NCI-H524 (cell line): ENCODE results near the gene ABLIM1.

ENCODE experiments used
- DNase-seq, 2 experiments: peaks; one replicate each; lab custom pipeline; 2025; lab: John Stamatoyannopoulos, UW

Gene ABLIM1

DNA sequence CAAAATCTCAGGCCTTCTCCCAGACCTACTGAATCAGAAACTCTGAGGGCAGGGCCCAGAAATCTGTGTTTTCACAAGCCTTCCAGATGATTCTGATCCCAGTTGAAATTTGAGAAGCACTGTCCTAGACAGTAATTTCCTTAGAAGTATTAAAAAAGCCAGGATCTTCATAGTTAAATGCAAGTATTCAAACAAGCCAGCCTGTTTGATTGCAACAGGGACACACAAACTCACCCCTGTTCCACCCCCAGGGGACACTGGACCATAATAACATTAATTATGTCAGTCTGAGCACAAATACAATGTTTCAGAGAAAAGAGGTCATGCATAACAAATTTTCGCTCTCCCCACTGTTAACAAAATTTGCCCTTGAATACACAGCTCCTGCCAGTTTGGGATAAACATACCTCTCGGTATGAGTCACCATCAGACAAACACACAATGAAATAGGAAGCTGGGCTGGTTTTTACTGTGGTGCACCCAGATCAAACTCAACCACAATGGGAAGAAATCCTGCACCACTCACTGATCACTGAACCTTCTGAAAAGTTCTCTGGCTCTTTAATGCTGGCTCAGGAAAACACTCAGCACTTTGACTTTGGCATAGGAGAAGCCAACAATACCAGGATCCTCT is 34.3 kb downstream of the ABLIM1 start:
- no peak for DNase-seq

DNA sequence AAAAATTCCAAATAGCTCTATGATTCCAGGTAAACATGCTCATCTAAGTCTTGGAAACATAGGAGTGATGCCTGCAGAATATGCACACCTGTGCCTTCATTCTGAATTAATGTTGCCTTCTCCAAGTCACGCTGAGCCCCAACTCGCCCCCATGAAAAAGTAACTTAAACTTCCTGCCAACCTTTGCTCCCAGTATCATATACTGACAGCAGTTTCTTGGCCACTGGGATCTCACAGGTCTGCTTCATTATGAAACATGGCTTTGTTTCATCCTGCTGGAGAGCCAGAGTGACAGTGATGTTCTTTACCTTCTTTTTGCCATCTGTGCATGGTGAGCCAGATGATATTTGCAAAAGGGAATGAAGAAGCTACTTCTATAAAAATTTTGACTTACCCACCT is 34.9 kb downstream of the ABLIM1 start:
- no peak for DNase-seq

DNA sequence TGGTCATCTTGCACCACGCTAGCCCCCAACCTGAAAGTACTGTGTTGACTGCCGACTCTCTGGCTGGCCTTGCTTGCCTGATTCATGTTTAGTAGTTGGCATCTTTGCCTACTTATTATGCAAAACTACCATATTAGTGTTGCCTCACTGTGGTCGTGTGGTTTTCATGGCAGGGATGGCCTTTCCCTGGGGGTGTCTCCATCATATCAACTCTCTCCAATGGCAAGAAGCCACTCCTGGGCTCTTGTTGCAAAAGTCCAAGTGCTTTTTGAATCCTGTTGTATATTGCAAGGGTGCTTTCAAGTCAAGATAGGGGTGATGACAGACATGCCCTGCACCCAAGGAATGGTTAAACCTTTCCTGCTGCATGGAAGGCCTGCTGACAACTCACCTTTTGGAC is 39.4 kb downstream of the ABLIM1 start:
- DNase-seq, result no peak

DNA sequence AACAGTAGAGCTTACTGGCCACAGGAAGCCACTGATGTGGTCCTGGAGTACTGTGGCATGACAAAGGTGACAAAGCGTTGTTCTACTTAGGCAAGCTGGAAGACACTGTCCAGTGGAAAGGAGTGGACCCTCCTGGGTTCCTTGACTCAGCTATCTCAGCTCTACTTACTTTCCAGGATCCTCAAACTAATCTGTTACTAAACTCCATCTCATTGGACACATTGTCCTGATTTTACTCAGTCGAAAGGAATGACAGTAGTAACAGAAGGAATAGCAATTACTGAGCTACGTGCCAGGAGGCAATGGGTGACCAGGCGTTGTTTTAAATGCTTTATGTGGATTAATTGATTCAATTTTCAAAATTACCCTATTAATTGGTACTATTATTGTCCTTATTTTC is 41.6 kb downstream of the ABLIM1 start:
- DNase-seq, result no peak

DNA sequence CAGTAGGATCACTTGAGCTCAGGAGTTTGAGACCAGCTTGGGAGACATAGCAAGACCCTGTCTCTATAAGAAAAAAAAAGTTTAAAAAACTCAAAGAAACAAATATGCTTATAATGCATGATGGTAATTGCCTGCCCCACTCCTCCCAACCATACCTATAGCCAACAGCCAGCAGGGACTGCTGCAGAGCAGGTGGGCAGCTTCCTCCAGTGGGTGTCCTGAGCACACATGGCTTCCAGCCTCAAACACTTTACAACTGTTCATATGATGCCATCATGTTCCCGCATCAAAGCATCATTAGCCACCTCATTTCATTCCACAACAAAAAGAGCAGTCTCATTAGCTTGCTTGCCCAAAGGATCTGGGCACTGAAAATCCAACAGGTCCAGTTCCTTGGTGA is 42.0 kb downstream of the ABLIM1 start:
- no peak for DNase-seq

DNA sequence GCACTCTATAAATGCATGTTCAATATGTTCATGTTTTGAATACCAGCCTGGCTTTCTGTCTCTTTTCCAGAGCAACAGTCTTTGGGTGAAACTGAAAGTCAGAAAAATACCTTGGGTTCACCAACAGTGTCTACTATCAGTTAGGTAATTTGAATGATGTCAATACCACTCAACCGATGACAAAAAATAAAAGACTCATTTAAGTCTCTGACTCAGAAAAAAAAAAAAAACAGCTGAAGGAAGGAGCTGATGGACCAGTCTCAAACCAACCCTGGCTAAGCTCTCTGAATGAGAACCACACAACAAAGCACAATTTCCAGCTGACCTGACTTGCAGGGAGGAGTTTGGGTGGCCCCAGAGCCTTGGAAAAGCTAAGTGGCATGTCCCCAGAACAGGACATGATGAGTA is 42.5 kb downstream of the ABLIM1 start:
- DNase-seq, result no peak

DNA sequence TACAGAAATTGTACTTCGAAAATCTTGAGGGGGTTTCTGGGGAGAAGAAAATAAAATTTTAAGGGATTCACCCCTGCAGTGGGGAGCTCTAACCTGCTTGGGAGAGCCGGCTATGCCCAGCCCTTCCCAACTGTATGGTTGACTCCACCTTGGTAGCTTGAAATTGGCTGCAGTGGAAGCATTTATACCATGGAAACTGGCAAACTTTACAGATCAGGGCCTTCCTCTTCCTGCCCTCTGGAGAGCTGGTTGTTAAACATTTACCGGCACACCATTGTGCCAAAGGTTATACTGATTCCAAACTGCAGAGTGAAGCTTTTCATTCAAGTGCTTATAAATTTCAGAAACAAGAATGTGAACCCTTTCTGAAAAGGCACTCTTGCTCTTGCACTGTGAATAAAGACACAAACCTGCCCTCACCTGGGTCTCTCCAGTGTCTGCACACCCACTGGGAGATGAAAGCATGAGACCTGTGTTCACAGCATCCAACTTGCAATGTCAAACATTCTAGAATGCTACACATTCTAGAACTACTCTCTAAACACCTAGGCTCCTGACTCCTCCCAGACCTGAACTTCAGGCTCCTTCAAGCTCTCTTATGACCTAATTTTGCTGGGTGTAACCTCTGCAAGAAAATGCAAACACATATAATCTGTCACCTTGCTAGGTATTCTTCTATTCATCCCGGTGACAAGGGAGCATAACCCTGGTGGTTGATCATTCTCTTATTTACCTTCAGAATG is 44.7 kb downstream of the ABLIM1 start:
- DNase-seq, result no peak

DNA sequence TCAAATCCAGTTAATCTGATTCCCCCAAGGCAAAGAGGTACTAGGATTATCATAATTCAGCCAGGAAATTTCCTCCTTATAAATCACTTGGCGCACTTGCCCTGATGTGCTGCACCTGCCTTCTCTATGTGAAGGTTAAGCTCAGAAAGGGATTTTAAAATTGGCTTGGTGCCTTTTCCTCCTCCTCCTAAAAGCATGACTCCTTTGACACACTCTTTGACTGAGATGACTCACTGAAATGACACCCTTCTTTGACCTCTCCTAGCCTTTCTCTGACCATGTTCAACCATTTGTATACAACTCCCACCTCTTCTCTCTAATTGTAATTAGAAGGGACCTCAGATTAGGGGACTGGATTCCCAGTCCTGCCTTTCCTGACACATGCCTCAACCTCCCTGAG is 46.5 kb downstream of the ABLIM1 start:
- peak in 1 of 2 experiments; percentile 74 for DNase-seq

DNA sequence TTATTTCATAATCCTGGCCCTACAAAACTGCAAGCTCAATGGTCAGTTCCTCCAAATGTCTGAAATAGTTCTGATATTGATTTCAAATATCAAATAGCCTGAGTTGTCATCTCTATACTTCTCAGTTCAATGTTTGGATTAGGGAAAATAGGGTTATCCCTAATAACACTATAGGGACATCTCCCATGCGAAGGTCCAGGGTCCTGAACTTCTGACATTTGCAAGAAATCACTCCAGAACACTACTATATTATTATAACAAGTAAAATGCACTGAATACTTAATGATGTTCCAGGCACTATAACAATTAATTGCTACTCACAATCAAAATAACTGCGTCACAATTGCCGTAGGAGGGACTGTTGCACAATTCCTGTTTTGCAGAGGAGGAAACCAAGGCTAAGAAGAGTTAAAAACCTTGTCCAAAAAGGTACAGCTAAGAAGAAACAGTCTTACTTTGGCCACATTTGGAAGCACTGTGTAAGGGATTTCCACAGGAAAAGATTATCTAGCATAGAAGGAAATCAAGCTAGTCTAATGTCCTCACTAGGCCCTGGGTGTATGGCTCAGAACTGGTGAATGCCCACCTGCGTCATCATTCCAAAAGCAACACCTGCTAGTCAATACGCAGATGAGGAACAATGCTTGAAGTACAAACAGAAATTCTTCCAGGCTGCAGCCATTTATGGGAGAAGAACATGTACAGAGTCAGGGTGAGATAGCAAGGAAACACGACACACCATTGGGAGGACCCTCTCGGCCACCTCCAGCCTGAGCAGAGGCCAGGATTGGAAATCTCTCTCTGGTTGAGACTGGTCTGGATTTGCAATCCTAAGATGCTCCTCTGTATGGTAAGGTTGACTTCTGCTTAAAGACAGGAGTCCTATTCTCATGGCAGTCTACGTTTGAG is 48.3 kb downstream of the ABLIM1 start:
- no peak for DNase-seq

DNA sequence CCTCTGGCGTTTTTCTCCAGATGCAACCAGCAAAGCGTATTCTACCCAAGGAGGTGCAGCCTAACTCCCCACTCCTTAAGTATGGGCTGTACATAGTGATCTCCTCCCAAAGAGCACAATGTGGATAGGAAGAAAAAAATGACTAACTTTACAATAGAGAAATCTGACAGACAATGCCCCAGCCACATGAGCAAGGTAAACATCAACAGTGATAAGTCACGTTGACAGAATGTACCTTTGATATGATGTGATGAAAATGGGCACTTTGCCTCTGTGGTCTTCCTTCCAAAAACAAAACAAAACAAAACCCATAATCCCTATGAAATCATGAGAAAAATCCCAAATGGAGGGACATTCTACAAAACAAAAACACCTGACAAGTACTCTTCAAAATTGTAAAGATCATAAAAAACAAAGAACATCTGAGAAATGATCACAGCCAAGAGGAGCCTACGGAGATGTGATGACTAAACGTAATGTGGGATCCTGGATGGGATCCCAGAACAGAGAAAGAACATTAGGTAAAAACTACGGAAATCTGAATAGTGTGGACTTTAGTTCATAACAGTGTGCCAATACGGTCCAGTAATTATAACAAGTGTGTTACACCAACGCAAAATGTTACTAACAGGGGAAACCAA is 50.6 kb downstream of the ABLIM1 start:
- no peak for DNase-seq

DNA sequence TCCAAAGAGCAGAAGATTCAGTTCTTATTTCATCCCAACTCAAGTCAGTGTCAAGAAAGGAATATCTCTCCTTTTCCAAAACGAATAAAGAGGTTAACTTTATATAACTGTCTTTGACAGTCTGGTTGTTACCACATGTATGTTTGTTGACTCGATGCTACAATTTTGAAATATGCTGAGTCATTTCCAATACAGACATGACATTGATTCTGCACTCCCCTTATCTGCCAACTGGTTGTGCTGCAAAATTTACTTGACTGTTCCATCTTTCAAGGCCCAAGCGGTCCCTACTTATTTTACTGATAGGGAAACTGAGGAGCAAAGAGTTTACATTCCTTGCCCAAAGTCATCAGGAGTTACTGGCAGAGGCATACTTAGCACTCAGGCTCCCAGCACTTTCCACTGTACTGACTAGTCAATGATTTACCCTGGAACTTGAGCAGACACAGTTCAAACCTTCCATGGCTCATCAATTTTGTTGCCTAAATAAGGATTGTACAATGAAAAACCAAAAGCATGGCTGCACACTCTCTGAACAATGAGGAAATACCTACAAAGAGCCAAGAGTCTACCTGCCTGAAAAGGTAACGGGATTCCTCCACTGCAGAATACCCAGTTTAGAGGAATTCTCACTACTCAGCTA is 52.8 kb downstream of the ABLIM1 start:
- DNase-seq, result no peak

DNA sequence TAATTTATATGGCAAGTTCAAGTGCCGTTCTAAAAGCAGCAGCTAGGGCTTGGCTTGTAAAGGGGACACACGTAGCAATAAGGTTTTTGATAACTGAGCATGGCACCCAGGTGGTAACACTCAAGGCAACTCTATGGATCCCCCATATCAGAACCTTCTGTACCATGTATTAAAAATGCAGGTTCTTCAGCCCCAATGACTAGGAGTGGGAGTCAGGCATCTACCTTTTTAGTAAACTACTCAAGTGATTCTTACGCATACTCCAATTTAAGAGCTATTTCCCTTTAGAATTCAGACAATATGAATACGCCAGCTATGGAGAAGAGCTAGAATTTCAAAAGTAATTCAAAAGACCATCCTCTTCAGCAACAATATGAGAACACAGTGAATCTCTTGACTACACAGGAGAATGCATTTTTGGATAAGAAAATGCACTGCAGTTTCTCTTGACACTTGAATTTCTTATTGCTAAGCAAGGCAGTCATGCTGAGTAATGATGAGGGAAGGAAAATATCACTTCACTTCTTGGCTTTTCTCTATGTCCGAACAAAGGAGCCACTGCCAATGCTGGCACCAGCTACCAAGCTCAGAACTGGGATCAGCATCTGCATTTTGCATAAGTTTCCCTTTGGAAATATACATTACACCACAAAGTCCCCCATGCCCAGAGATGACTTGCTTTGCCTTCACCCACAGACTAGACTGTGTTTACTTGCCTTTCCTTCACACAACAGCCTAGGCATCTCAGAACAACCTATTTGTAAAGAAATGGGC is 53.5 kb downstream of the ABLIM1 start:
- DNase-seq, result no peak

DNA sequence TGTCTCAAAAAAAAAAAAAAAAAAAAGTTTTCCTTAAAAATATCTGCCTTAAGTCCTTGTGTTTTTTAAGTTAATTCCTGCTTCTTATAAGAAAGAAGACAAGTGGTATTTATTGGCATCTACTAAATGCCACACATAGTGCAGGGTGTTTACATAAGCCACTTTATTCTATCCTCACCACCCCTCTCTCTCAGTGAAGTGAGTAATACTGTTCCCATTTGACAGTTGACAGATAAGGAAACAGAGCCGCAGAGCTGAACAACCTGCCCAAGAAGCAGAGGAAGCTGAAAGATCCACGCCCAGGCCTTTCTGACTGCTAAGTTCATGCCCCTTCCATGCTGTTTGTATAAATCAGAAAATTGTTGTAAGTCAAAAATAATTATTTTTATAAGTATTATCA is 54.1 kb downstream of the ABLIM1 start:
- DNase-seq, result no peak

DNA sequence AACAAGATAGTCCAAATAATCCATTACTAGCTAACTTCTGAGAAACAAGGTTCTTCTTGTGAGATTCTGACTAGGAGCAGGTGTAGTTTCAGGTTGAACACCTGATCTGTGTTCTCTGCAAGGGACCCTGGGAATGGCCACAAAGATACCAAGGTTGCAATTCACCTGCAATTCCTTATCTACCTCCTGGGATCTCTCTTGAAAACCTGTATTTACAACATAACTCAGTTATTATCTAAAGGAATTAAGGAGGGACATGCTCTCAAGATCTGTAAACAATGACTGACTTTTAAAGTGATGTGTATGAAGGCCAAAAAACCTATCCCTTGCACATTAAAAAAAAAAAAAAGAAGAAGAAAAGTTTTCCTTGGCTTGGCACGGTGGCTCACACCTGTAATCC is 54.8 kb downstream of the ABLIM1 start:
- no peak for DNase-seq

DNA sequence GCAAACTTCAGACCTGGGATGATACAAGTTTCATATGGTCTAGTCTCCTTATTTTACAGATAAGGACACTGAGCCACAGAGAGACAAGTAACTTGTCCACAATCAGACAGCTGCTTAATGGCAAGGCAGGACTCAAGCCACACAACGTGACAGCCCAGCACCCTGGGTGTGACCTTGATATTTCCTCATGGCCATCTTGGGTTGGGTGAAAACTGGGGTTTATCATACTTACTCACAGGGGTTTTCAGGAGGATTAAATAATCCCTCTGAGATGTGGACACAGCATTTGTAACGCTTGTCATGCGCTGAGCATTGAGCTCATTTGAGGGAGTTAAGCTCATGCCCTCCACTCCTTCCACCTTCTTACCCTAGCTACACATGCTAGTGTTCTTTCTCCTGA is 58.0 kb downstream of the ABLIM1 start:
- no peak for DNase-seq

DNA sequence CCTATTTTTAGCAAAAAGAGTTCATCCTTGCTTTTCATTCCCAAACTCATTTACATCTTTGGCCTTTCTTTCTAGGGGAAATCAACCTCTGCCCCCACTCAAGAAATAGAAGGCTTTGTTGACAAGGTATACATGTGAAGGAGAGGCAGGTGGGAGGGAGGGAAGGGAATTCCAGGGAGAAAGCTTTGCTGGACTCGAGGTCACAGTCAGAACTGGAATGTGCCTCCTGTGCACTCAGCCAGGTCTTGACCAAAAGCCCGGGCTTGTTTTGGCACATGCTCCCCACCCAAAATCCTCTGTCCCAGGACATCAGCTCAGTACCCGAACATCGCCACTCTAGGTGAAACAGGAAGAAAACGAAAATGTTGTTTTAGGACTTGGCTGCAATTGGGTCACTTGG is 61.3 kb downstream of the ABLIM1 start:
- DNase-seq, result no peak

DNA sequence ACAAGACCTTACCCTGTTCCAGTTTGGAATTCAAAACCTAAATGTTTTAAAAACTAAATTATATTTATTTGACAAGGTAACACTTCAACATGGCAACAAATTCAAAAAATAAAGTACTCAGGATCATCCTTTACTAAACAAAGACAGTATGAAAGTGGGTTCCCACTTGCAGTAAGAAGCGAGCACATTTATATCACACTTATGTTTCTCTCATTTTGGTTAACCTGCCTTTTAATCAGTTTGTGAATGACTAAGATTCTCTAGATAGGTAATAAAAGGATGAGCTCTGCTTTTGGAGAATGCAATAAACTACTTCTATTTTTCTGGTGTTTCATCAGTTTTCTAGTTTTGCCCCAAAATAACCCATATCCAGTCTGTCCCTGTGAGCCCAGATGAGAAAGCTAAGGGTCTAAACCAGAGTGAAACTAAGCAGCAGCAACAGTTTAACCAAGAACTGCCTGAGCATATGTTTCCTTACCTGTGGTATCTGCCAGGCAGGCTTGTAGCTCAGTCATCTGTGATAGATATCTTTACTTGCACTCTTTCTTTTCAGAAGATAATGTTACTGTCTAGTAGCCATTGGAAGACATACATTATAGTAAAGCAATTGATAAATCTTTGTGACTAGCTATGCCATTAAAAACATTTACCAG is 64.1 kb downstream of the ABLIM1 start:
- no peak for DNase-seq

DNA sequence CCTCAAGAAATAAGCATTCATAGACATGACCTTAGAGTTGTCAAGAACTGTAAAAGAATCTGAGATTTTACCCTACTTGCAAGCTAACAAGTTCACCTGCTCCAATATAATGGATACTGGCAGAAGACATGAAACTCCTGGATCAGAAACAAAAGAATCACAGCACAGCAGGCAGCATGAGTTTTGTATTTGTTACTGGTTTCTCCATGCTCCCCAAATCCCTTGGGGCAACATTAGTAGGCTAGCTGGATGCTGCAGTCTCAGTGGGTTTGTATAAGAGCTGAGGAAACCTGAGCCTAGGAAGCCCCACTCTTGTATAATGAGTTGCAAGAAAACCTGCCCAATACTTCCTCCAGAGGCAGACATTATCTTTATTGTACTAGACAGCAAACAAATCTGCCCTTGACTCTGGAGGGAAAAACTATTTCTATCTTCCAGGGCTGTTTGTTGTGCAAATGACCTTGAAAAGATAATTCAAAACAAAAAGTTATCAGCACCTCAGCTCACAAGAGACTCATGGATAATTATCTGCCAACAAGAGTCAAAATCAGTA is 64.8 kb downstream of the ABLIM1 start:
- DNase-seq, result peak in 1 of 2 experiments; percentile 5

DNA sequence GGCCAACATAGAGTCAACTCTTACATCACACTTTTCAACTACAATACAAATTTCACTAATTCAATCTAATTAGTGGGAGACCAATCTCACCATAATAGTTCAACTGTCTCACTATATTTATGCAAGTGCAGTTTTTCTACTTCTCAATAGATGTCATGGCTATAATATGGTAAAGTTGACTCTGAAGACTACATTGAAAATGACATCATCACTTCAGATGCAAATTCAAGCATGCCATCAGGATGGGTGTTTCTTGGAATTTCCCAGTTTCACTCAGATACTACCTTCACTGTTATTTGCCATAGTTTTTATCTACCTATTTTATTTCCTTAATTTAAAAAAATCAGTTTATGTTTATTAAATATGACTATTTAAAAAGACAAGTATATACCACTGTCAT is 67.1 kb downstream of the ABLIM1 start:
- DNase-seq, result no peak

DNA sequence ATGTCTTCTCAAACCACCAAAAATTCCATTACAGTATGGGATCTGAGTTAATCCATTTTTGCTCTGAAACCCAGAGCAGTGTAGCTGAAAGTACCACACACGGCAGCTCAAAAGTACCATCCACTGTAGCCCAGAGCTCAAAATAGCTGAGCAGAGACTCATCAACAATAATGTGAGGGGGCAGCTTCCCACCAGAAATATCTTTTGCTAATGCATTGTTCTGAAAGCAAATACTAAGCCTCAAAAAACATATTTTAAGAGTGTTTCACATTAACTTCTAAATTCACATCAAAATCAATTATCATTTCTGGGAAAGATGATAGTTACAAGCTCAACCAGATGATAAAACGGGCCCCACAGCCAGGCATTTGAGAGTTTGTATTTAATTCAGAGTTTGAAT is 73.7 kb downstream of the ABLIM1 start:
- no peak for DNase-seq
